GM04503 (cell line): ENCODE data around the gene TCF7L2.

Source experiments
- DNase-seq: peaks from one replicate; pipeline ENCODE4 v3.0.0-alpha.2; 2012; ENCODE audit warnings: low read depth

Gene TCF7L2

DNA sequence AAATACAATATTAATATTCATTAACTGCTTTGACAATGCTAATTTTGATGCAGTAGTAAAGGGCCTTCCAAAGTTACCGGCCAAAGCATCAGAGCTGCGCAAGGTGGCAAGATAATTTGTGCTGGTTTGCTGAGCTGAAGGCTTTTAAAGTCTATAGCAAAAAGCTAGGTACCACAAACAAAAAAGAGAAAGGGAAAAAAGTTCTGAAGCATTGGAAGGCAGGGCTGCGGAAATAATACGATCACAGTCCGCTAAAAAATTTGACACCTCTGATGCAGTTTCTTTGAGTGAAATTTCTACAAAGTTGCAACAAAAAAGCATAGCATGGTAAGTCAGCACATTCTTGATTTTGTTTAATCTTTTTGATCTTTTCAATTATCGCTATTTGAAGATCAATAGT, 175.6 kb downstream of the TCF7L2 start:
- DNase-seq, result no peak

- DNase-seq, result no peak
These were observed 176.5 kb downstream of the TCF7L2 start for GRCh38 chr10:113126229-113127201.

DNA sequence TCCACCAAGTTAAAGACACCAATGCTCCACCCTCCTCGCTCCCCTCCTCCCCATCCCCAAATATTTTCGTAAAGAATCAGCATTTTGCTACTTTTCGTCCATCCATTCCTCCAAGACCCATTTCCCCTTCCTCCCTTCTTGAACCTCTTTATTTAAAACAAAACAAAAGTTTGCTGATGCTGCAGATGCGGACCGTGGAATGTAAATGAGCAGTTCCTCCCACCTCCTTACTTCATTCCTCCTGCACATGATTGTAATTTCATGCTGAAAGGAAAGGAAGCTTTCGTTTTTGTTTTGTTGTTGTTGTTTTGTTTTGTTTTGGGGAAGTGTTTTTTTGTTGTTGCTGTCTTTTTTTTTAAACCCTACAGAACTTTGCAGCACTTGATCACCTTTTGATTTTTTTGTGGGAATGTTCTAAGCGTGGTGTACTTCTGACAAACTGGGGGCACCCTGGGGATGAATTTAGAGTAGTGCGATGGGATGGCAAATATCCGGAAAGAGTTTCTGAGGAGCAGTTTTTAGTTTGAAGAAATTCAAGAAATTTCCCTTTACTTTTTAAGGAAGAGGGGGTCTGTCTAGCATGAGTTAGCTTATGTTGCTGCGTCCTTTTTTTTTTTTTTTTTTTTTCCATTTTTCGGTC, 177.3 kb downstream of the TCF7L2 start:
- DNase-seq, result no peak

GRCh38 chr10:113127901-113128283, 177.8 kb downstream of the TCF7L2 start:
- no peak for DNase-seq

DNA sequence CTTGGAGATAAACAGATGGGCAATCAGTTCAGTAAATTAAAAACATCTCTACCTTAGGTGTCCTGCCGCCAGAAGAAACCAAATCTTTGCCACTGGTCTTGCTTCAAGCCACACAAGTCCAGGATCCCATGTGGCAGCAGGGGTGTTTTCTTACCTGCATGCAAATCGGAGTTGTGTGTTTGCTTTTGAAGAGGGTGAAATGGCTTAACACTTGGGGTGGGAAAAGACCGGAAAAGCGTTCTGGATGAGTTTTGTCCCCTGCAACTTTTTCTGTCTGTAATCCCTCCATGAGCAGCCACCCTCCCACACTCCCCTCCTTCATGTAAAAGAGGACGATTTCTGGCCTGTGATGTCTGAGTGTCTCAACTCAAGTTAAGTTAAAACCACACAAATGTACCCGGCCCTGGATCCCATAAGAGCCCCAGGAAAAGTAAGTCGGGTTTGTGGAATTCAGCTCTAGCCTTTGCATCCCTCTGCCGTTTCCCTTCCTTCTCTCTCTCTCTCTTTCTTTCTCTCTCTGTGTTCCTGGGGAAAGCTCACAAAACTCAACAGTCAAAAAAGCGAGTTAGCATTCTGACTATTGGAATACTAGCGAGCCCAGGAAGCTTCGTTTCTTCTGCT, 178.5 kb downstream of the TCF7L2 start:
- no peak for DNase-seq

DNA sequence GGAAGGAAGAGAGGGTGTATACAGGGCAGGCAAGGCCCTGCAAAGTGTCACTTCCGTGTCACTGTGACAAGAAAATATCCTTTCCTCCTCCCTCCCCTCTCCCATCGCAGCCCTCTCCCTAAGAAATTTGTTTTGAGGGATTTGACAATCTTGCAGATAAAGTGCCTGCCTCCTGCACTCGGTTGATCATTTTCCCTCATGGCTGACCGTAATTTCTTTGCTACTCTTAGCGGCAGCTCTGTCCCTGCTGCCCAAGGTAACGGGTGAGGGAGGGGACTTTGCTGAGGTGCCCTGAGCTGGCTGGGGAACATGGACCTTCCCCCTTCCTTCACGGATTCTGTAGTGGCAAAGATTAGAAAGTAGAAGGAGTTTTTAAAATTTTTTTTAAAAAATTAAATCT, 179.1 kb downstream of the TCF7L2 start:
- no peak for DNase-seq

DNA sequence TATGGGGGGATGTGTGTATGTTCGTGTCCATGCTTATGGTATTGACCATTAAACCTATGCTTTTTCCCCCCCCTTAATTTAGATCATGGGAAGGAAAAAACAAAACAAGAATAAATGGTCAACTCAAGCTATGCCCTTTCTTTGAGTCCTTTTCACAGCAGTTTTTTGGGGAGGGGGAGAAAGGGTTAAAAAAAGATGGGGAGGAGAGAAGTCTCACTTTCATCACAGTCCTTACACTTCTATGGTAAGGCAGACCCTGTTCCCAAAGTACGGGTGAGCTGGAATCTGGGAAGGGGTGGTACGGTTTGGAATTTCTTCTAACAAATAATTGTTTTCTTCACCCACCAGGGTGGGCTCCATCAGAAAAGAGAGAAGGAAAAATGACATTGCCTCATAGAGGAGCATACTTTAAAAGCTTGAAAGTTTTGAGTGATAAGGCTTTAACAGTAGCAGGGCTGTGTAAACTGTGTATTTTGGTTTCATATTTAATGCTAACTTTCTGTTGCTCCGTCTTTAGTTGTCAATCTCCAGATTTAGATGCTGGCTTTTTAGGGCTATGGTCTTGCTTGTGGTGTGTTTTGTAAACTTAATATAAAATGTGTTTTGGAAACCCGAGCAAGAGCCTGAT, 180.1 kb downstream of the TCF7L2 start:
- DNase-seq, result no peak

GRCh38 chr10:113131613-113132261, 181.7 kb downstream of the TCF7L2 start:
- DNase-seq, result peak; percentile 92

DNA sequence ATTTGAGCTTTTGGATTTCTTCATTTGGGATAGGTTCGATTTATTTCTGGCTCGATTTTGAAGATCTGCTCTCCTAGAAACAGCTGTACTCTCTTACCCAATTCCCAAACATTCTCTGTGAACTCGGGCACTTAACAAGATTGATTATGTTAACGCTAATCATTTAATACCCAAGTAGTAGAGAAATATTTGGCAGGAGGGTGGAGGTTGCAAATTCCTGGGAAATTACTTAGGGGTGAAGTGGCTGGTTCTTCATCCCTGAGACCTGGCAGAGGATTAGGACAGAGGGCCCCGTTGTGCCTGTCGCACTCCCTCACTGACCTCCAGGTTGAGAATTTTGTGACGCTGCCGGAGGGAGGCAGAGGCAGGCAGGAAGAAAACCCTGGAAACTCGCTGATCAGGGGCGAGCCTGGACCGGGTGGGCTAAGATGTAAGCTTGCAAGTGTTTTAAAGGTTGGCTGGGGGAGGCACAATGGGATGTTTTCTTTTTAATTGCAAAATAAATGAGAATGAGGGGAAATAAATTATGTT, 182.6 kb downstream of the TCF7L2 start:
- DNase-seq, result peak; percentile 86

DNA sequence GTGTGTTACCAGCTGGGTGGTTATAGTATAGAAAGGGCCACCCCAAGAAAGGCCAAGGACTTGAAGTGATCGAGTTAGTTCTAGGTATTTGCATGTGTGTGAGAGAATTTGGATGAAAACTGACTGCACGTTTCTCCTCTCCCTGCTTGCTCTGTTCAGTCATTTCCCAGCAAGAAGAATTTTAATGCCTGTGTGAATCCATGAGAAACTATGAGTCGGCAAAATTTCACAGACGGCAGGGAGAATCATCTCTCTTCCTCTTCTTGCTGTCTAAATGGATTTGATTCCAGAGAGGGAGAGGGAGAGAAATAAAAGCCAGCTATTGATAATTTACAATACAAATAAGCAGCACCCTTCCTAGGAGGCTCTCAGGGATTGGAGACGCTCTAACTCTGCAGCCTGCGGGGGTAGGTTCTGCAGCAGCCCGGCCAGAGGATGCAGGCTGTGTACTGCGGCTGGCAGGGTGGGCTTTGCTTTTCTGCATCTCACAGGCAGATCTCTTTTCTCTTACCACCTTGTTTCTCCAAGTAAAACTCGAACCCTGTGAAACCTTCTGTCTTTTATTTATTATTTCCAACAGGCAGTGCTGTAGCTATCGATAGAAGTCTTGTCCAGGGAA, 183.6 kb downstream of the TCF7L2 start:
- DNase-seq, result peak; percentile 81

GRCh38 chr10:113135025-113135424, 185.0 kb downstream of the TCF7L2 start:
- no peak for DNase-seq

DNA sequence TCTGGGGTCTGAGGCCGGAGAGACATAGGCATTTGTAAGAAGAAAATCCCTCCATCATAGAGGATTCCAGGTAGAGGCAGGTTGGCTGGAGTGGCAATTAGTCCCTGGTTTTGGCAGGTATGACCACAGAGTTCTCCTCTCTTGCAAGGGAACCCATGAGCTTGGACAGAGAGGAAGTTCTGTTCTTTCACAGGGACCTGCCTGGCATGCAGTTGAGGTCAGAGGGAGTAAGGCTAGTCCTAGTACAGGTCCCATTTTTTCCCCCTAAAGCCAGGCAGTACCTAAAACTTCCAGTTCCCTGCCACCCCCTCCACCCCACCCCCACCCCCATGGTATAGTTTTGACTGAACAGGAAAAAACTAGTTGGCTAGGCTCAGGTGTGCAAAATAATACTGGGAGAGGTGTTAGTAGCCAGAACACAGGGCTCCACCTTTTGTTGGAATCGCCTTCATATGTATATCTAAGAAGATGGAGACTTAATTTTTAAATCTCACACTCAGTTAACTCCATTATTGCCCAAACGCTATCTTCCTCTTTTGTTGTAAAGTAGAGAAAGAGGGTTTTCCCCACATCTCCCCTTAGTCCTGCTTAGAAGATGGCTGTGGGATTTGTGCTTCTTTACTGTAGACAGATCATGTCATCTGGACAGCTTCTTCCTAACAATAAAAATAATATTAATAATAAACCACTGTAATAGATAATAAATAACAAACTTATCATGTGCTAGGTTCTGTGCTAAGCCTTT, 188.1 kb downstream of the TCF7L2 start:
- DNase-seq, result no peak

DNA sequence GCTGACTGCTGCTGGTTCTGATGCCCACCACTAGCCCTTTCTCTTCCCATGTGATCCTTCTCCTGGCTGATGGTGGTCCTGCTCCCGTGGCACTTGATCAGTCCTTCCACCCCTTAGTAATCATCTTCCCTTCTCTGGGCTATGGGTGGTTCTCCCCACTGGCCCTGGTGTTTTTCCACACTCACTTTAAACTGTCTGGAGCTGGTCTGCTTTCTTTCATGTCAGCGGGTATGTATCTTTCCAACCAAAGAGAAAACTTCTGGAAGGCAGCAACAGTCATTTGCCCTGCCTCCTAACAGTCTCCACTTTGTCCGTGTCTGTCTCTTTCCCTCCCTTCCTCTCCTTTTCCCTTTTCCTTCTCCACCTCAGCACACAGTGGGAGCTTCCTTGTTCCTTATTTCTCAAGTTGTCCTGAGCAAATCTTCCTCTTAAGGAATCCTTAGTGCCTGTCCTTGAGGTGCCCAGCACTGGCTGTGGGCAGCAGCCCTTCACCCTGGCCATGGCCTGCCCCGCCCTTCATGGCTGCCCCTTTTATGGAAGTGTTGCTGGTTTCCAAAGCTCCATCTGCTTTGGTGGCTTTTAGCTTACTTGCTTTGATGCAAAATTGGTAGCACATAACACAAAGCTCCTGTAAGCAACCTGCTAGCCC, 189.0 kb downstream of the TCF7L2 start:
- DNase-seq, result no peak

- no peak for DNase-seq
These were observed 189.7 kb downstream of the TCF7L2 start for GRCh38 chr10:113139699-113140098.

DNA sequence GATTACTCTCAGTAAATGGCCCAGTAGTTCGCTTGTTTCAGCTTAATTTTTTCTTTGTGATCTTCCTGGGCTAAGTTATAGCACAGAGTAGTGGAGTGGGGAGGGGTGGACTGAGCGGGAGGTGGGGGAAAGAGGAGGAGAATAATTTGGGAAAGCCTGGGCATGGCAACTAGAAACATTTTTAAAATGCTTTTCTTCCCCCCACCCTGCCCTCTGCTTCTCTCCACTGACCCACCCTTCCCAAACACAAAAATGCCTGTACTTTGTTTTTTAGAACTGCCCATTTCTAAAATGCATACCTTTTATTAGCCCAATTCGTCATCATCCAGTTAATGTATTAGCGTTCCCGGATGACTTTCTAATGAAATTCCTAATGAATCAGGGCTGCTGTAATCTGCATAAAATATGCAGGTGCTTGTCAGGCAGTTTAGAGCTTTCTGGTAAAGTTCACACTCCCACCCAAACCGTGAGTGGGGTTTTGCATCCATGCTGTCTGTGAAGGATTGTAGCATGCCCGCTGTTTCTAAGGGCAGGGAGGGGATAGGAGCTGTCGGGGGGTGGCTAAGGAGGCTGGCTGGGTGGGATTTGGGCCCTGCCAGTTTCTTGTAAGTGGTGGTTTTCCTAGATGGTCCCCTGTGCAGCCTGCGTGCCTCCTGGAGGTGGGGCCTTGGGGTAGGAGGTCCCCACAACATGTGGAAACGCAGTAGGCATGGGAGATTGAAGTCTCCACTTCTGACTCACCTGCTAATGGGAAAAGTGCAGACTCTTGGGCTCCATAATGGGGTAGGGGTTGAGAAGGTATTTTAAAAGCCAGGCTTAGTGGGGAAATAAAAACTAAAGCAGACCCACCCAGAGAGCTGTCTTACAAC, 190.3 kb downstream of the TCF7L2 start:
- DNase-seq, result no peak

DNA sequence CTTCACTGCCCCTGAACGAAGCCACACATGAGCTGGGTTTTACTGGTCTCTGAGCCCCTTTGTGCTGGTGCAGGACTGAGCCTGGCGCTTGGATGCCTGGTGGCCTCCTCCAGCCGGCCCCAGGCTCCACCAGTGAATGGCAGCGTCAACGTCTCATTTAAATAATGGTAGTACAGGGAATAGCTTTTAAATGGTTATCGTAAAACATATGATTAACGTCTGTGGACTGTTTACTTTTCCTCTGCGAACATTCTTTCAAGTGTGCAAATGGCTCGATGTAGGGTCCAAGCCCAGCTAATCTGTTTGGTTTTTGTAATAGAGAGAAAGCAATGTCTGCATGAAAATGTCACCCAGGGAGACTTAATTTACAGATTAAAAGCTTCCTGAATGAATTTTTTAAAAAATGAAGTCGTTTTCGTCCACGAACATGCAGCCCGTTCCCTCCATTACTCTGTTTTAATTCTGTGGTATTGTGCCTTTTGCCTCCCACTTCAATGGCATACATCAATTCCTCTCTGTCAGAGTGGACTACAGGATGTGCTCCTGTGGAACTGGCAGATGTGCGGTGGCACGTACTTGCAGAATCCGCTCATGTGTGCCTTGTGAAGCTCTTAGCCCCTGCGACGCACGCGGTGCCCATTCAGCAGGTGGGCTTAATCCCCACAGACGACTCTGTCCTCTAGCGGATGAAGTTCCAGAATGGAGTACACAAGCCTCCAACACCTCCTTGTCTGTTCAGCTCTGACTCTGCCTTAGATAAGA, 192.7 kb downstream of the TCF7L2 start:
- no peak for DNase-seq

DNA sequence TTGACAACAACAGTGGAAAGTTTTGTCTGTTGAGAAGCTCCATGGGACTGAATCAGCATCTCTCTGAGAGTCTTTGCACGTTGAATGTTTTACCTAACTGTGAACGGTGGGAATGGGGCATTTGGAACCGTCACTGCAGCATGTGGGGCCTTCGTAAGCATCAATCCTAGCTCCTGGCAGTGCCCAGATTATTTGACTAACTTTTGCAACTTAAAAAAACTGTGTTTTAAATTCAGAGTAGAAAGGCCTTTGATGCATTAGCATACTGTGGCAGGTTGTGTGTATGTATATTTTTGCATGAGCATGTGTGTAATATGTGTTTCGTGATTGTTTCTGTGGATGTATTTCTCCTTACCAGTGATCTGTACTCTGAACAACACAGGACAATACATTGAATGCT, 194.5 kb downstream of the TCF7L2 start:
- no peak for DNase-seq
